Amygdala (tissue), 56 donors: ENCODE results near the gene BCOR.

Experiments
- DNase-seq, 56 donors: peaks; one replicate each; lab custom pipeline; 2025; lab: John Stamatoyannopoulos, UW

BCOR gene

GRCh38 chrX:40097504-40098263, at the start of gene BCOR:
Gene BCOR (minus strand): TSS chrX:40097958. CDS start chrX:40077929, 20,029 bp downstream.
- DNase-seq: peak in 47 of 56 donors; percentile 21 to 85 (median 59)

GRCh38 chrX:40147126-40147952, 49.6 kb upstream of the BCOR start:
- no peak for DNase-seq

- DNase-seq: peak in 20 of 56 donors; percentile 1 to 30 (median 11)
These were observed 48.7 kb upstream of the BCOR start for GRCh38 chrX:40146262-40147125.

- DNase-seq: no peak
These were observed 48.1 kb upstream of the BCOR start for GRCh38 chrX:40145923-40146261.

GRCh38 chrX:40145001-40145922, 47.5 kb upstream of the BCOR start:
- no peak for DNase-seq

- no peak for DNase-seq
These were observed 46.8 kb upstream of the BCOR start for GRCh38 chrX:40144576-40144975.

- no peak for DNase-seq
These were observed 46.2 kb upstream of the BCOR start for GRCh38 chrX:40143987-40144386.

GRCh38 chrX:40143001-40143400, 45.2 kb upstream of the BCOR start:
- DNase-seq: no peak

GRCh38 chrX:40142417-40142816, 44.7 kb upstream of the BCOR start:
- DNase-seq: no peak

GRCh38 chrX:40140706-40141499, 43.1 kb upstream of the BCOR start:
- peak in 19 of 56 donors; percentile 0 to 33 (median 9) for DNase-seq

- DNase-seq: no peak
These were observed 35.0 kb upstream of the BCOR start for GRCh38 chrX:40132751-40133150.

GRCh38 chrX:40131654-40132337, 34.0 kb upstream of the BCOR start:
- no peak for DNase-seq

- no peak for DNase-seq
These were observed 32.4 kb upstream of the BCOR start for GRCh38 chrX:40130207-40130606.

- DNase-seq: peak in 2 of 56 donors; percentile 0 to 1
These were observed 29.3 kb upstream of the BCOR start for GRCh38 chrX:40127052-40127451.

- no peak for DNase-seq
These were observed 24.7 kb upstream of the BCOR start for GRCh38 chrX:40122487-40122886.

GRCh38 chrX:40121618-40122017, 23.9 kb upstream of the BCOR start:
- no peak for DNase-seq

GRCh38 chrX:40120838-40121580, 23.3 kb upstream of the BCOR start:
- no peak for DNase-seq
